ENCODE data around the gene SETD1B. TPM values are rescaled to one million over a fixed set of nuclear protein-coding genes. Genes with fewer than 3 reads are reported as not detected.
"Not testable (repeated sequence)": the region's sequence is repeated elsewhere in the genome, so short reads cannot be mapped to it uniquely, and the experiment has no call there.

The SETD1B gene
- total RNA-seq, 1 donor = 5.0 TPM

DNA sequence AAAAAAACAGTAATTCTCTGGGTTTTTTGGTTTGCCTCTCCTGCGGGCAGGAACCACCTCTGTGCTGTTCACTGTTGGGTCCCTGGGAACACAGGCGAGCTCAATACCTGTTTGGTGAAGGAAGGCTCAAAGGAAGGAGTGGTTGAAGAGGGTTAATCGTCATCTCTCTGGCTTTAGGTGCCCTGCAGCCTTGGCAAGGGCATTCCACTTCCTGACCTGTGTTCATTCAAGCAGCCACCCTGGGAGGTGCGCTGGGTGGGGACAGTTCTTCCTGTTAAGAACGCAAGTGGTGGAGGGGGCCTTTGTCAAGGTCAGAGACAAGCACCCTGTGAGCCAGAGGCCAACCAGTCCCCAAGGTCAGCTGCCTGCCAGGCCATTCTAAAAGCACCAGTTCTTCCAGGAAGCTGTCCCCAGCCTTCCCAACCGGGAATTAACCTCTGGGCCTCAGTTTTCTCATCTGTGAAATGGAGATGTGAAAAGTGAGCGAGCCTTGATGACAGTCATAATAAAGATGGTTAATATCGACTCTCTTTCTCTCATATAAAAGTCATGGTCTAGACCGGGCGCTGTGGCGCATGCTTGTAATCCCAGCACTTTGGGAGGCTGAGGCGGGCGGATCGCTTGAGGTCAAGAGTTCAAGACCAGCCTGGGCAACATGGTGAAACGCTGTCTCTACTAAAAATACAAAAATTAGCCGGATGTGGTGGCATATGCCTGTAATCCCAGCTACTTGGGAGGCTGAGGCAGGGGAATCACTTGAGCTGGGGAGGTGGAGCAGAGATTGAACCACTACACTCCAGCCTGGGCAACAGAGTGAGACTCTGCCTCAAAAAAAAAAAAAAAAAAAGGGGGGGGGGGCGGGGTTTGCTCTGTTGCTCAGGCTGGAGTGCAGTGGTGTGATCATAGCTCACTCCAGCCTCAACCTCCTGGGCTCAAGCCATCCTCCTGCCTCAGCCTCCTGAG, 16.5 kb upstream of the SETD1B start:
- no peak for DNase-seq (ENCODE audit: low read depth)
- TF ChIP-seq, protein P1, sequence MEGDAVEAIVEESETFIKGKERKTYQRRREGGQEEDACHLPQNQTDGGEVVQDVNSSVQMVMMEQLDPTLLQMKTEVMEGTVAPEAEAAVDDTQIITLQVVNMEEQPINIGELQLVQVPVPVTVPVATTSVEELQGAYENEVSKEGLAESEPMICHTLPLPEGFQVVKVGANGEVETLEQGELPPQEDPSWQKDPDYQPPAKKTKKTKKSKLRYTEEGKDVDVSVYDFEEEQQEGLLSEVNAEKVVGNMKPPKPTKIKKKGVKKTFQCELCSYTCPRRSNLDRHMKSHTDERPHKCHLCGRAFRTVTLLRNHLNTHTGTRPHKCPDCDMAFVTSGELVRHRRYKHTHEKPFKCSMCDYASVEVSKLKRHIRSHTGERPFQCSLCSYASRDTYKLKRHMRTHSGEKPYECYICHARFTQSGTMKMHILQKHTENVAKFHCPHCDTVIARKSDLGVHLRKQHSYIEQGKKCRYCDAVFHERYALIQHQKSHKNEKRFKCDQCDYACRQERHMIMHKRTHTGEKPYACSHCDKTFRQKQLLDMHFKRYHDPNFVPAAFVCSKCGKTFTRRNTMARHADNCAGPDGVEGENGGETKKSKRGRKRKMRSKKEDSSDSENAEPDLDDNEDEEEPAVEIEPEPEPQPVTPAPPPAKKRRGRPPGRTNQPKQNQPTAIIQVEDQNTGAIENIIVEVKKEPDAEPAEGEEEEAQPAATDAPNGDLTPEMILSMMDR (IDR thresholded peaks at IDR 0.05; ENCODE audit: insufficient read depth, low read length) = no peak
- H3K4me3 ChIP-seq (ENCODE audit: low read depth, low read length) = no peak overlapping the region

DNA sequence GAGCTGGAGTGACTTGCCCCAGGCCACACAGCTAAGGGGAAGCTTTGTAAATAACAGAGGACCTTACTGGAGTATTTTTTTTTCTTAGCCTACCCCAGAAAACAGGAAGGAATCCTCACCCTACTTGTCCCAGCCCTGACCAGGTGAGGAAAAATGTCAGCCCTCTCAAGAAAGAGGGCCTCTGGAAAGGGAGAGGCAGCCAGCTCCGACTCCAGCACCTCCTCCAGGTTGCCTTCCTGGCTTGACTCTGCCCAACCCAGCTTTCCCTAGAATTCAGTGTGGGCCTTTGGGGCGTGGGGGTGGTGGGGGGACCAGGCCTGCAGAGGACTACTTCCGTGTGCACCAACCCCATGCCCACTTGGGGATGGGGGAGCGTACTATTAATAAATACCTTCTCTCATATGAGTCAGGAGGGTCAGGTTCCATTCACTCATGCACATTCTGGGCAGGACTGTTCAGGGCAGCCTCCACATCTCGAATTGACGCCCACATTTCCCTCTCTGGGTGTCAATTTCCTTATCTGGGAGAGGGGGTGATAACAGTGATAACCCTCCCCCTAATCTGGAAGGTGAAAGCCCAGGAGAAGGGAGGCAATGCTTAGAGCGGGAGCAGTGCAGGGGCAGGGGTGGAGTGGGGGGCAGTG, 15.5 kb upstream of the SETD1B start:
- H3K4me3 ChIP-seq (ENCODE audit: low read depth, low read length) = no peak overlapping the region
- DNase-seq (ENCODE audit: low read depth) = no peak
- TF ChIP-seq, protein P1 (IDR thresholded peaks at IDR 0.05; ENCODE audit: insufficient read depth, low read length) = no peak

DNA sequence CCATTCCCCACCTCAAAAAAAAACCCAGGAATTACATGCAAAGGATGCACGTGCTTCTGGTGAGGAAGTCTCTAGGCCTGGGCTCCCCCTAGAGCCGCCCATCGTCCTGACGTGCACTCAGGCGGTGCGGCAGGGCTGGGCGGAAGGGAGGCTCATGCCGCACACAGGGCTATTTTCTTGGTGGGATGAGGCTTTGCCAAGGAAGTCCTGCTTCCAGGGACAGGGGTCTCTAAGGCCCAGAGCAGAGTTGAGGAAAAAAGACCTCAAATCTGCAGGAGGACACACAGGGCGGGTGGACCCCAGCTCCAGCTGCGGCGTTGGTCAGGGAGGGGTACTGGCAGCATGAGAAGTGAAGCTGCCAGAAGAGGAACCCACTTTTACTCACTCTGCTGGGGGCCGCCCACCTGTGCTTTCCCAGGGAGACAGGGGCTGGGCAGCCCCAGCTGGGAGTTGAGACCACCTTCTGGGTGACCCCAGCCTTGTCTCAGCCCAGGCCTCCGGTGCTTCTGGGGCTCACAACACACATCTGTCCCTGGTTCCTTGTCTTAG, 14.5 kb upstream of the SETD1B start:
- no peak overlapping the region for H3K4me3 ChIP-seq (ENCODE audit: low read depth, low read length)
- TF ChIP-seq, protein P1 (IDR thresholded peaks at IDR 0.05; ENCODE audit: insufficient read depth, low read length) = no peak
- DNase-seq (ENCODE audit: low read depth) = no peak

DNA sequence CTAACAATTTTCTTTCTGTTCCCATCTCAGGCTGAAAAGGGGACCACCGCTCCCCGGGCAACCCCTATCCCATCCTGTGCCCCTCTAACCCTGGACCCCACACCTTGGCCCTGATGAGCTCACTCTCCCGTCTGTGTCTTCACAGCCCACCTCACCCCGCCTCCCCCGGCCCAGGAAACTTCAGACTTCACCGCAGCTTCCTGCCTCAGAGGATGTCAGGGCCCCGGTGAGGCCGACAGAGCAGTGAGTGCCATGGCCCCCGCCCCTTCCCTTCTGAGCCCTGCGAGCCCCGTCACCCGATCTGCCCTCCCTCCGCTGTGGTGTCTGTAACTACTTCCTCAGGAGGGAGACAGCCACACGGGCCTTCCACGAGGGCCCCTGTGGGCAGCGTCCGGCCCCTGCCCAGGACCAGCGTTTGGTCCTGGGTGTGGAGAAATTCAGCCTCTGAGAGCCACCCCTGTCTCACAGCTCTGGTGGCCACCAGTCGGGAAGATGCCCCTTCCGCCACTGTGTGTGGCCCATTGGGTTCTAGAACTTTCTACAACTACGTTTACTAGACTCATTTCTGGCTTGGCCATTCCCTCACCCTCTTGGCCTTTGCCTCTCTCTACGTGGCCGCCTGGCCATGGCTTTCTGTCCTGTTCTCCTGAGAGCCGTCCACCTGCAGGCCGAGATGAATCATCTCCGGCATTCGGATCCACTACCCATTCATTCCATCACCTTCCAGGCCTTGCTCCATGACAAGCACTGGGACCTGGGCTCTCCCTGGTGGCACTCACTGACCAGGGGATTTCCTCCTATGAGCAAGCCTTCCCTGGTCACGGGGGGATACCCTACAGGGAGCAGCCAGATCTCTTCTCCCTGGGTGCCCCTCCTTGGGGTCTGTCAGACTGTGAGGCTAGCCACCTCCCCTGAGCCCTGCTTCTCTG, 13.7 kb upstream of the SETD1B start:
- no peak for DNase-seq (ENCODE audit: low read depth)
- TF ChIP-seq, protein P1 (IDR thresholded peaks at IDR 0.05; ENCODE audit: insufficient read depth, low read length) = no peak
- H3K4me3 ChIP-seq (ENCODE audit: low read depth, low read length) = no peak overlapping the region

DNA sequence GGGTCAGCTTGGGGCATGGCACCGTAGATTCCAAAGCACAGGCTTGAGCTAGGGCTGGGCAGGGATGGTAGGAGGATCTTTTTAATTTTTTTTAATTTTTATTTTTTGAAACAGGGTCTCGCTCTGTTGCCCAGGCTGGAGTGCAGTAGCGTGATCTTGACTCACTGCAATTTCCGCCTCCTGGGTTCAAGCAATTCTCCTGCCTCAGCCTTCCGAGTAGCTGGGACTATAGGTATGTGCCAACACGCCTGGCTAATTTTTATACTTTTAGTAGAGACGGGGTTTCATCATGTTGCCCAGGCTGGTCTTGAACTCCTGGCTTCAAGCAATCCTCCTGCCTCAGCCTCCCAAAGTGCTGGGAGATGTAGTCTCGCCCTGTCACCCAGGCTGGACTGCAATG, 13.0 kb upstream of the SETD1B start:
- not testable (repeated sequence) for H3K4me3 ChIP-seq (ENCODE audit: low read depth, low read length); DNase-seq (ENCODE audit: low read depth)

DNA sequence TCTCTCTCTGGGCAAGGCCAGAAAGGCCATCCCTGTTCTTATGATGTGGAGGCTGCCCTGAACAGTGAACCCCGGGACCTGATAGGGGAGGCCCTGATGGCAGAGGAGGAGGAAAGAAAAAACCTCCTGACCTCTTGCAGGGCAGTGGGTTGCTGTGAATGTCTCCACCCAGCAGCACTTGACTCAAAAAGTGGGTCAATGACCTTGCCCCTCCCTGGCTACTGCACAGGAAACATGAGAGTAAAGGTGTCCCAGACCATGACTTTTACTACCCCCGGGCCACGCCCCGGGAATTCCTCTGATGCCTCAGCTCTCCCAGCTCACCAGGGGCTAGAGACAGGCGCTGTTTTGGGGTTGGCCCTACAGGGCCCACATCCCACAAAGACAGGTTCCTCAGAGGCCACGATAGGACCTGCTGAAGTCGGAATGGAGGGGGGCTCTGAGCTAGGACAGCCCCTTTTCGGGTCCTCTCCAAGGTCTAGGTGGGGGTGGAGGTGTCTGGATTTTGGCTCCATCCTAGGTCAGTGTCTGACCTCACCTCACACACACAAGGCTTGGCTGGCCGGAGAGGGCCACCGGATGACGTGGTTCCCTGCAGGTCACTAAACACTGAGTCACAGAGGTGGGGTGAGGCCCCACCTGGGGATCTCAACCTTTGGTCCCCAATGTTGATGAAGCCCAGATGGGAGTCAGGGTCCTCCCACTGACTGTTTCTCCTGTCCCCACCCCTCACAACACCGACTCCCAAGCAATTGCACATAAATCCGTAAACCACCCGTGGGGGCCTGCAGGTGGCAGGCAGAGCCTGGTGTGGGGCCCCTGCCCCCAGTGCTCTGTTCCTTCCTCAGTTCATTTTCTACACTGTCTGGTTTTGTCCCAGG, 11.9 kb upstream of the SETD1B start:
- no peak for DNase-seq (ENCODE audit: low read depth)
- TF ChIP-seq, protein P1 (IDR thresholded peaks at IDR 0.05; ENCODE audit: insufficient read depth, low read length) = no peak

More for the DNA sequence above, 11.9 kb upstream of the SETD1B start:
- H3K4me3 ChIP-seq (ENCODE audit: low read depth, low read length) = no peak overlapping the region

Measured in fibroblast of the aortic adventitia (primary cell).